Measurements from ENCODE around the gene MAST3.

MAST3 gene

GRCh38 chr19:18128044-18128443, 30.5 kb downstream of the MAST3 start:
- Histone ChIP-seq H3K4me3 (ENCODE audit: insufficient read length, low read depth) (no peak overlapping the region), H3K36me3 (ENCODE audit: insufficient read depth, insufficient read length, low read length) (peaks cover 66% of the 10 kb centered on the region), H3K9ac (ENCODE audit: insufficient read length, low read depth) (no peak overlapping the region), H3K4me1 (ENCODE audit: insufficient read depth, insufficient read length) (no peaks in the 10 kb centered on the region), H3K27me3 (ENCODE audit: insufficient read depth, insufficient read length) (no peaks in the 10 kb centered on the region), H3K9me3 (ENCODE audit: insufficient read depth, low read length) (no peaks in the 10 kb centered on the region)
- TF ChIP-seq SUZ12 (IDR thresholded peaks at IDR 0.05; ENCODE audit: extremely low read depth, insufficient read depth, insufficient read length), result no peak
- no peak for TF ChIP-seq ZNF274 (IDR thresholded peaks at IDR 0.05; ENCODE audit: low read depth, low read length)
- no peak for TF ChIP-seq YY1 (IDR thresholded peaks at IDR 0.05; ENCODE audit: insufficient read depth, insufficient read length)
- no peak for DNase-seq (ENCODE audit: low read depth, low spot score)

DNA sequence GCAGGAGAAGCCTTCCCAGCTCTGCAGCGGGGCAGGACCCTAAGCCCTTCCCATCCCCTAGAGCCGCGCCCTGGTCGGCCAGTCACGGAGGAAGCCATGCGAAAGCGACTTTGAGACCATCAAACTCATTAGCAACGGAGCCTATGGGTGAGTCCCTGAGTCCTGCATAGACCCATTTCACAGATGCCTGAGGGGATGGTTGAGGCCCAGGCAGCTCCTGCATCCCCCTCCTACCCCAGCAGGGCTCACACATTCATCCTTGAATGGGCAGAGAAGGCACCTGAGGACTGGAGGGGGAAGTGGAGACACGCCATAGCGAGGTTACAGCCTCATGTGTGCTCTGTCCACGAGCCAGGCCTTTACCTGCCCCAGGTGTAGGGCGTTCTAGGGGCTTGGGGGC, 31.2 kb downstream of the MAST3 start:
- no peak for DNase-seq (ENCODE audit: low read depth, low spot score)
- TF ChIP-seq YY1 (IDR thresholded peaks at IDR 0.05; ENCODE audit: insufficient read depth, insufficient read length), result no peak
- TF ChIP-seq SUZ12 (IDR thresholded peaks at IDR 0.05; ENCODE audit: extremely low read depth, insufficient read depth, insufficient read length), result no peak
- TF ChIP-seq ZNF274 (IDR thresholded peaks at IDR 0.05; ENCODE audit: low read depth, low read length), result no peak
- no peaks in the 10 kb centered on the region for H3K4me1 ChIP-seq (ENCODE audit: insufficient read depth, insufficient read length)
- H3K4me3 ChIP-seq (ENCODE audit: insufficient read length, low read depth), result no peak overlapping the region
- H3K9ac ChIP-seq (ENCODE audit: insufficient read length, low read depth), result no peak overlapping the region
- no peaks in the 10 kb centered on the region for H3K9me3 ChIP-seq (ENCODE audit: insufficient read depth, low read length)
- peaks cover 59% of the 10 kb centered on the region for H3K36me3 ChIP-seq (ENCODE audit: insufficient read depth, insufficient read length, low read length)
- no peaks in the 10 kb centered on the region for H3K27me3 ChIP-seq (ENCODE audit: insufficient read depth, insufficient read length)

DNA sequence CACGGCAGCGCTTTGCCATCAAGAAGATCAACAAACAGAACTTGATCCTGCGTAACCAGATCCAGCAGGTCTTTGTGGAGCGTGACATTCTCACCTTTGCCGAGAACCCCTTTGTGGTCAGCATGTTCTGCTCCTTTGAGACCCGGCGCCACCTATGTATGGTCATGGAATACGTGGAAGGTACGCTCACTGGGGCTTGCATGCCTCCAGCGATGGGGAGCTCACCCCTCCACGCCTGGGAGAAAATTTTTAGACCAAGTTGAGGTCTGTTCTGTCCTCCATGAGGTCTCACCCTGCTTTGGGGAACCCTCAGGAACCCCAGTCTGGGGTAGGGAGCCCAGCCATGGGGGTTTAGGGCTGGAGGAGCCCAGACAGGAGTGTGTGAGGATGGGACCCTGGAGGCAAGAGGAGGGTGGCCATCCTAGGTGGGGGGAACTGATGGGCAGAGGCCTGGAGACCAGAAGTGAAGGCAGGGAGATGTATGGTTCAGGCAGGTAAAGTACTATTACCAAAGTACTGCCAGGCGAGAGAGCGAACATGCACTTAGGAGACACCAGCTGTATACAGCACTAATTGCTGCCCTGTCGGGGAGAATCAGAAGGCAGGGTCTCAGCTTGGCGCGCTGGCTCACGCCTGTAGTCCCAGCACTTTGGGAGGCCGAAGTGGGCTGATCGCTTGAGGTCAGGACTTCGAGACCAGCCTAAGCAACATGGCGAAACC, 33.1 kb downstream of the MAST3 start:
- Histone ChIP-seq H3K9ac (ENCODE audit: insufficient read length, low read depth) (no peak overlapping the region), H3K36me3 (ENCODE audit: insufficient read depth, insufficient read length, low read length) (peaks cover 60% of the 10 kb centered on the region), H3K4me1 (ENCODE audit: insufficient read depth, insufficient read length) (no peaks in the 10 kb centered on the region), H3K9me3 (ENCODE audit: insufficient read depth, low read length) (no peaks in the 10 kb centered on the region), H3K27me3 (ENCODE audit: insufficient read depth, insufficient read length) (no peaks in the 10 kb centered on the region), H3K4me3 (ENCODE audit: insufficient read length, low read depth) (no peak overlapping the region)
- DNase-seq (ENCODE audit: low read depth, low spot score), result no peak
- TF ChIP-seq ZNF274 (IDR thresholded peaks at IDR 0.05; ENCODE audit: low read depth, low read length), result no peak
- no peak for TF ChIP-seq YY1 (IDR thresholded peaks at IDR 0.05; ENCODE audit: insufficient read depth, insufficient read length)
- no peak for TF ChIP-seq SUZ12 (IDR thresholded peaks at IDR 0.05; ENCODE audit: extremely low read depth, insufficient read depth, insufficient read length)

- Histone ChIP-seq H3K27me3 (ENCODE audit: insufficient read depth, insufficient read length) (no peaks in the 10 kb centered on the region), H3K9me3 (ENCODE audit: insufficient read depth, low read length) (no peaks in the 10 kb centered on the region), H3K4me3 (ENCODE audit: insufficient read length, low read depth) (no peak overlapping the region), H3K9ac (ENCODE audit: insufficient read length, low read depth) (no peak overlapping the region), H3K36me3 (ENCODE audit: insufficient read depth, insufficient read length, low read length) (peaks cover 61% of the 10 kb centered on the region), H3K4me1 (ENCODE audit: insufficient read depth, insufficient read length) (no peaks in the 10 kb centered on the region)
- TF ChIP-seq YY1 (IDR thresholded peaks at IDR 0.05; ENCODE audit: insufficient read depth, insufficient read length) (no peak), SUZ12 (IDR thresholded peaks at IDR 0.05; ENCODE audit: extremely low read depth, insufficient read depth, insufficient read length) (no peak), ZNF274 (IDR thresholded peaks at IDR 0.05; ENCODE audit: low read depth, low read length) (no peak)
- DNase-seq (ENCODE audit: low read depth, low spot score), result no peak
These were observed 34.4 kb downstream of the MAST3 start for GRCh38 chr19:18131841-18132596.

DNA sequence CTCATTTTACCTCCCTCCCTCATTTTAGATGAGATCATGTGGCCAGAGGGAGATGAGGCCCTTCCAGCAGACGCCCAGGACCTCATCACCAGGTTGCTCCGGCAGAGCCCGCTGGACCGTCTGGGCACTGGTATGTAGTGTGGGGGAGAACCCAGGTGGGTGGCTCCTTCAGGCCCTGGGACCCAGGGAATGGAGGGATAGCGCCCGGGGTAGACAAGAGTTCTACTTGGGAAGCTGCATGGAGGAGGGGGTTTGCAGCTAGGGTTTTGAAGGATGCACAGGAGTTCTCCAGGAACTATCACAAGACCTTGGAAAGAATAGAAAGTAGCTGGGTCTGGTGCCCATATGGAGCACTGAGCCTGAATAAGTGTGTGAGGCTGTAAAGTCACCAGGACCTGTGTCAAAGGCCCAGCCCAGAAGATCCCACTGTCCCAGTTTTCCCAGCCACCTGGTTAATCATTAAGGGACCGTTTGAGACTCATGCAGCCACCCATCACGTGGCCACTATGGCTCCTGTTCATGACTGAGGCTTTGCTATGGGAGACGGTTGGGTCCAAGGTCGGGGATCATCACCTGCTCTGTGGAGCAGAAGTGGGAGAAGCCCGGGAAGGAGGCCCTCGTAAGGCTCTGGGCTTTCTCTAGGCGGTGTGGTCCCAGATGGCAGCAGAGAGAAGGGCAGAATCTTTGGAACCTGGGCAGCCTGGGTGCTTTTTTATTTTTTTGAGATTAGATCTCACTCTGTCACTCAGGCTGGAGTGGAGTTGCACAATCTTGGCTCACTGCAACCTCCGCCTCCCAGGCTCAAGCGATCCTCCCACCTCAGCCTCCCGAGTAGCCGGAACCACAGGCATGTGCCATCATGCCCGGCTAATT, 38.4 kb downstream of the MAST3 start:
- Histone ChIP-seq H3K4me3 (ENCODE audit: insufficient read length, low read depth) (no peak overlapping the region), H3K4me1 (ENCODE audit: insufficient read depth, insufficient read length) (no peaks in the 10 kb centered on the region), H3K36me3 (ENCODE audit: insufficient read depth, insufficient read length, low read length) (peaks cover 52% of the 10 kb centered on the region), H3K27me3 (ENCODE audit: insufficient read depth, insufficient read length) (no peaks in the 10 kb centered on the region), H3K9ac (ENCODE audit: insufficient read length, low read depth) (no peak overlapping the region), H3K9me3 (ENCODE audit: insufficient read depth, low read length) (no peaks in the 10 kb centered on the region)
- TF ChIP-seq YY1 (IDR thresholded peaks at IDR 0.05; ENCODE audit: insufficient read depth, insufficient read length) (no peak), SUZ12 (IDR thresholded peaks at IDR 0.05; ENCODE audit: extremely low read depth, insufficient read depth, insufficient read length) (no peak), ZNF274 (IDR thresholded peaks at IDR 0.05; ENCODE audit: low read depth, low read length) (no peak)
- no peak for DNase-seq (ENCODE audit: low read depth, low spot score)

DNA sequence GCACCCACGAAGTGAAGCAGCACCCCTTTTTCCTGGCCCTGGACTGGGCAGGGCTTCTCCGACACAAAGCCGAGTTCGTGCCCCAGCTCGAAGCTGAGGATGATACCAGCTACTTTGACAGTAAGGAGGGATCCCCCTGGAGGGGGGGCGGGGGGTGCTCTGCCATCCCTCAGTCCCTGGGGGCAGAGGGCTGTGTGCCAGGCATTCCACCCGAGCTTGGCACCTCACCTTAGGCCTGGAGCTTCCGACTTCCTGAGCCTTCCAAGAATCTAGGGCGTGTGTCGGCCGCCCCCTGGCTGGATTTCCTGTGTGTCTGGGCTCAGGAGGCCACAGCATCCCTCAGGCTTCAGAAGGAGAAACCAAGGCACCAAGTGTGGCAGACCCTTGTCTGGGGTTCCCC, 39.7 kb downstream of the MAST3 start:
- H3K27me3 ChIP-seq (ENCODE audit: insufficient read depth, insufficient read length), result no peaks in the 10 kb centered on the region
- no peaks in the 10 kb centered on the region for H3K9me3 ChIP-seq (ENCODE audit: insufficient read depth, low read length)
- H3K36me3 ChIP-seq (ENCODE audit: insufficient read depth, insufficient read length, low read length), result peaks cover 52% of the 10 kb centered on the region
- H3K9ac ChIP-seq (ENCODE audit: insufficient read length, low read depth), result no peak overlapping the region
- no peak overlapping the region for H3K4me3 ChIP-seq (ENCODE audit: insufficient read length, low read depth)
- no peak for TF ChIP-seq YY1 (IDR thresholded peaks at IDR 0.05; ENCODE audit: insufficient read depth, insufficient read length)
- TF ChIP-seq ZNF274 (IDR thresholded peaks at IDR 0.05; ENCODE audit: low read depth, low read length), result no peak
- TF ChIP-seq SUZ12 (IDR thresholded peaks at IDR 0.05; ENCODE audit: extremely low read depth, insufficient read depth, insufficient read length), result no peak
- no peaks in the 10 kb centered on the region for H3K4me1 ChIP-seq (ENCODE audit: insufficient read depth, insufficient read length)
- DNase-seq (ENCODE audit: low read depth, low spot score), result no peak
